ENCODE measurements around the gene SLC39A11. TPM values are rescaled to one million over a fixed set of nuclear protein-coding genes. Genes with fewer than 3 reads are reported as not detected.
"Not testable (repeated sequence)": the region's sequence is repeated elsewhere in the genome, so short reads cannot be mapped to it uniquely, and the experiment has no call there.

The SLC39A11 gene
- total RNA-seq, 1 donor from 2014 or later = 46.1 TPM

GRCh38 chr17:72643575-72644216, 448.8 kb downstream of the SLC39A11 start:
- DNase-seq (ENCODE audit: low spot score) (no peak), ATAC-seq (no peak)

GRCh38 chr17:72642720-72643119, 449.8 kb downstream of the SLC39A11 start:
- DNase-seq (ENCODE audit: low spot score) = no peak
- no peak for ATAC-seq

GRCh38 chr17:72640415-72641165, 451.9 kb downstream of the SLC39A11 start:
- ATAC-seq (peak; percentile 75), DNase-seq (ENCODE audit: low spot score) (no peak)

- DNase-seq (ENCODE audit: low spot score) (no peak), ATAC-seq (no peak)
Observed at GRCh38 chr17:72639711-72640110, 452.8 kb downstream of the SLC39A11 start.

- DNase-seq (ENCODE audit: low spot score); ATAC-seq: not testable (repeated sequence)
Observed at GRCh38 chr17:72638932-72639331, 453.6 kb downstream of the SLC39A11 start.

- no peak for ATAC-seq
- no peak for DNase-seq (ENCODE audit: low spot score)
Observed at GRCh38 chr17:72635034-72635635, 457.4 kb downstream of the SLC39A11 start.

- no peak for DNase-seq (ENCODE audit: low spot score)
- ATAC-seq = no peak
Observed at GRCh38 chr17:72634621-72635020, 457.9 kb downstream of the SLC39A11 start.

- ATAC-seq = peak; percentile 38
- no peak for DNase-seq (ENCODE audit: low spot score)
Observed at GRCh38 chr17:72631949-72632684, 460.4 kb downstream of the SLC39A11 start.

GRCh38 chr17:72631568-72631948, 460.9 kb downstream of the SLC39A11 start:
- no peak for DNase-seq (ENCODE audit: low spot score)

GRCh38 chr17:72624652-72625051, 467.8 kb downstream of the SLC39A11 start:
- DNase-seq (ENCODE audit: low spot score) (no peak), ATAC-seq (no peak)

More at GRCh38 chr17:72631568-72631948, 460.9 kb downstream of the SLC39A11 start:
- ATAC-seq = no peak

GRCh38 chr17:72624226-72624625, 468.3 kb downstream of the SLC39A11 start:
- ATAC-seq (no peak), DNase-seq (ENCODE audit: low spot score) (no peak)

GRCh38 chr17:72622661-72623433, 469.6 kb downstream of the SLC39A11 start:
- ATAC-seq (no peak), DNase-seq (ENCODE audit: low spot score) (no peak)

- no peak for DNase-seq (ENCODE audit: low spot score)
- no peak for ATAC-seq
Observed at GRCh38 chr17:72619976-72620650, 472.4 kb downstream of the SLC39A11 start.

GRCh38 chr17:72618001-72618509, 474.4 kb downstream of the SLC39A11 start:
- no peak for DNase-seq (ENCODE audit: low spot score)

GRCh38 chr17:72617557-72617956, 474.9 kb downstream of the SLC39A11 start:
- no peak for ATAC-seq

More at GRCh38 chr17:72618001-72618509, 474.4 kb downstream of the SLC39A11 start:
- ATAC-seq = peak; percentile 28

GRCh38 chr17:72616447-72616846, 476.0 kb downstream of the SLC39A11 start:
- DNase-seq (ENCODE audit: low spot score) (no peak), ATAC-seq (no peak)

More at GRCh38 chr17:72617557-72617956, 474.9 kb downstream of the SLC39A11 start:
- no peak for DNase-seq (ENCODE audit: low spot score)

- ATAC-seq (no peak), DNase-seq (ENCODE audit: low spot score) (no peak)
Observed at GRCh38 chr17:72615627-72615991, 476.9 kb downstream of the SLC39A11 start.

- DNase-seq (ENCODE audit: low spot score) = no peak
- ATAC-seq = peak; percentile 18
Observed at GRCh38 chr17:72614871-72615626, 477.4 kb downstream of the SLC39A11 start.

GRCh38 chr17:72614476-72614870, 478.0 kb downstream of the SLC39A11 start:
- DNase-seq (ENCODE audit: low spot score) (no peak), ATAC-seq (no peak)

Data from left lobe of liver (tissue), 2 donors.